ENCODE data around the gene FOXN1. TPM values are rescaled to one million over a fixed set of nuclear protein-coding genes. Genes with fewer than 3 reads are reported as not detected.

The FOXN1 gene
- total and polyA plus RNA-seq, 2 of the 4 experiments (the other 2 are of a cell fraction): not detected

GRCh38 chr17:28573040-28573380 lies 66.9 kb downstream of the FOXN1 start:
- CTCF ChIA-PET: interaction anchor here (1.9 kb wide), 1 partner anchor 20 kb away, joined by 5 read pairs; no protein-coding TSS in a partner anchor
- H3K79me1 ChIP-seq (ENCODE audit: low read depth in 1 of 2, low read length in 2 of 2): peaks cover 17 to 32% of the 10 kb centered on the region in 2 experiments
- peaks cover 11% of the 10 kb centered on the region for H3K9me1 ChIP-seq (ENCODE audit: insufficient read depth, low read length)
- H3K9me3 ChIP-seq (ENCODE audit: control insufficient read depth, insufficient read depth, low read length): no peaks in the 10 kb centered on the region
- H3K27me3 ChIP-seq (ENCODE audit: control insufficient read depth, insufficient read depth, low read length): no peaks in the 10 kb centered on the region
- peaks cover 5% of the 10 kb centered on the region; the same call in 1 of the 2 replicates for H4K20me1 ChIP-seq (ENCODE audit: insufficient read depth, low read length)
- intact Hi-C loops (cut with micrococcal nuclease) (no loop called here), in situ Hi-C loops (cut with MboI; ENCODE audit: low sequenced_read_pairs) (no loop called here), dilution Hi-C loops (cut with HindIII; ENCODE audit: low sequenced_read_pairs, unreplicated experiment) (no loop called here)
- no peak overlapping the region for H3K14ac ChIP-seq (replicated peaks; ENCODE audit: low read depth, low read length)
- DNase-seq (no peak), ATAC-seq (ENCODE audit: low read depth) (no peak)
- no peak overlapping the region for H2AK5ac ChIP-seq (ENCODE audit: low read depth, low read length)
- H3K4ac ChIP-seq (ENCODE audit: low read depth, low read length): no peak overlapping the region
- no peak overlapping the region for H2BK20ac ChIP-seq (ENCODE audit: low read depth, low read length)
- no peak overlapping the region for H2BK15ac ChIP-seq (ENCODE audit: low read depth, low read length)
- H4K8ac ChIP-seq (ENCODE audit: low read depth in 2 of 2, low read length in 2 of 2): no peak overlapping the region
- H3K4me3 ChIP-seq (ENCODE audit: insufficient read depth, low read depth, low read length): no peak overlapping the region
- no peak overlapping the region for H3K27ac ChIP-seq (ENCODE audit: insufficient read depth, low read length)
- BruUV-seq (replicated peaks): no TSS peak
- H3K18ac ChIP-seq (ENCODE audit: low read depth, low read length): no peak overlapping the region
- no peak overlapping the region for H3K23ac ChIP-seq (ENCODE audit: low read depth, low read length)
- H2BK5ac ChIP-seq (ENCODE audit: low read depth, low read length, poor library complexity, severe bottlenecking): no peak overlapping the region
- H3K4me2 ChIP-seq (ENCODE audit: low read depth, low read length): no peak overlapping the region
- H2AFZ ChIP-seq (replicated peaks; ENCODE audit: low read length, poor library complexity): no peak overlapping the region
- no peak overlapping the region for H4K5ac ChIP-seq (ENCODE audit: low read depth, low read length)
- no peak overlapping the region for H4K91ac ChIP-seq (ENCODE audit: insufficient read depth, low read depth, low read length)
- no peak overlapping the region for H3K56ac ChIP-seq (ENCODE audit: extremely low read depth, insufficient read depth, low read length)
- peak overlapping the region; percentile 60 for H2AK9ac ChIP-seq (replicated peaks; ENCODE audit: low read depth, low read length, poor library complexity)
- H3K4me1 ChIP-seq (ENCODE audit: control insufficient read depth, insufficient read depth, low read length): peaks cover 6% of the 10 kb centered on the region; the same call in 1 of the 2 replicates
- POLR2A ChIA-PET (ENCODE audit: unreplicated experiment): no interaction called here
- no peak overlapping the region for H2BK120ac ChIP-seq (ENCODE audit: low read depth, low read length)
- peaks cover 13% of the 10 kb centered on the region; the same call in 1 of the 2 replicates for H3K36me3 ChIP-seq (ENCODE audit: control insufficient read depth, insufficient read depth, low read length)
- TF ChIP-seq MAZ (IDR thresholded peaks at IDR 0.05; ENCODE audit: borderline replicate concordance, low read depth, low read length) (no peak), RFX5 (IDR thresholded peaks at IDR 0.05; ENCODE audit: low read depth, low read length) (no peak), CTCF (conservative IDR thresholded peaks at IDR 0.05; ENCODE audit: low read depth, low read length) (no peak), BHLHE40 (IDR thresholded peaks at IDR 0.05; ENCODE audit: low read depth, low read length) (no peak), ELK1 (IDR thresholded peaks at IDR 0.05; ENCODE audit: borderline replicate concordance, low read depth, low read length) (no peak), POLR2A (IDR thresholded peaks at IDR 0.05; ENCODE audit: low read depth, low read length) (no peak), FOS (IDR thresholded peaks at IDR 0.05; ENCODE audit: low read depth, low read length) (no peak)
- no peak overlapping the region for H3K9ac ChIP-seq (ENCODE audit: low read depth, low read length)
